GM19324 (cell line): ENCODE results near the gene PCBP2.
"Not testable (repeated sequence)": the region's sequence is repeated elsewhere in the genome, so short reads cannot be mapped to it uniquely, and the experiment has no call there.

Experiments
- ATAC-seq: cut with Tn5 transposase; IDR thresholded peaks from one replicate; pipeline ENCODE4 v1.9.1; 2021; ENCODE audit warnings: mild to moderate bottlenecking, moderate library complexity; ENCODE audit not compliant: unreplicated experiment, low FRiP score

The PCBP2 gene

GRCh38 chr12:53467880-53468279, 16.0 kb downstream of the PCBP2 start:
- no peak for ATAC-seq

GRCh38 chr12:53468282-53468681, 16.4 kb downstream of the PCBP2 start:
- ATAC-seq = no peak

DNA sequence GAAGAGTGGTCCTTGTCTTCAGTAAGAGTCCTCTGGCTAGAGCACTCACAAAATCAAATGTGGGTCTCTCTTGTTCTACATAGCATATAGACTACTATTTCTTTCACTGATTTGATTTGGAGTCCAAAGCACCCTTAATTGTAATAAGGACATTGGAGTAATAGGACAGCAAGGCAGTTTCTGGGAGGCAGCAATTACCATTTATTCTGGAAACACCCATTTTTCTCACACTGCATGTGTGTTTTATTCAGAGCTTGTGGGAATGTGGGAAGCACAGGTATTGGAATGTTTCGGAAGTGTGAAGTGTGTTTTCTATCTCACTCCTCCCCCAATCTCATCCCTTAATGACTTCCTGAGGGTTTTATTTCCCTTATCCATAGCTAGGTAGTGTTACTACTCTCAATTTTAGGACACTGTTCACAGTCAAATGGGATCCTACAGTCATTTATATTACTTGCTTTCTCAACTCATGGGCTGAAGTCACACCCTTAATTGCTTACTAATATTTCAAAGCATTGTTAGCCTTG, 20.2 kb downstream of the PCBP2 start:
- no peak for ATAC-seq

- ATAC-seq = no peak
These were observed 22.2 kb downstream of the PCBP2 start for GRCh38 chr12:53474077-53474476.

- no peak for ATAC-seq
These were observed 22.9 kb downstream of the PCBP2 start for GRCh38 chr12:53474819-53475218.

- ATAC-seq = no peak
These were observed 24.9 kb downstream of the PCBP2 start for GRCh38 chr12:53476769-53477209.

DNA sequence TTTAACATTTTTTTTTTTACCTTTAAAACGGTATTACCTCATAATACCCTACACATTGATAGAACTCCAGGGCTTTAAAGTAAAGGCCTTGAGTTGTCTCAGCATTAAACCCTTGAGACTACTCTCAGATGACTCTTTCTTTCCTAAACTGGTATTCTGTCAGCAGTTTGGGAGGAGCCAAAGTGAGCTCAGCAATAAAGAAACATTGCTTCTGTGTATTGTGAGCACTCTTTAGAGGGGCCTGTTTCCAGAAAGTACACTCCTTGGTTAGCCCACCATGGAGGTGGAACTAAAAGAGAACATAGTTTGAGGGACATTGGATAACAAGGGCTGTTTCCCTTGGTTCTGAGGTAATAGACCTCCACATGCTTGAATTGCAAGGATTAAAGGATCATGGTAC, 27.0 kb downstream of the PCBP2 start:
- ATAC-seq = no peak

- no peak for ATAC-seq
These were observed 27.4 kb downstream of the PCBP2 start for GRCh38 chr12:53479331-53479730.

DNA sequence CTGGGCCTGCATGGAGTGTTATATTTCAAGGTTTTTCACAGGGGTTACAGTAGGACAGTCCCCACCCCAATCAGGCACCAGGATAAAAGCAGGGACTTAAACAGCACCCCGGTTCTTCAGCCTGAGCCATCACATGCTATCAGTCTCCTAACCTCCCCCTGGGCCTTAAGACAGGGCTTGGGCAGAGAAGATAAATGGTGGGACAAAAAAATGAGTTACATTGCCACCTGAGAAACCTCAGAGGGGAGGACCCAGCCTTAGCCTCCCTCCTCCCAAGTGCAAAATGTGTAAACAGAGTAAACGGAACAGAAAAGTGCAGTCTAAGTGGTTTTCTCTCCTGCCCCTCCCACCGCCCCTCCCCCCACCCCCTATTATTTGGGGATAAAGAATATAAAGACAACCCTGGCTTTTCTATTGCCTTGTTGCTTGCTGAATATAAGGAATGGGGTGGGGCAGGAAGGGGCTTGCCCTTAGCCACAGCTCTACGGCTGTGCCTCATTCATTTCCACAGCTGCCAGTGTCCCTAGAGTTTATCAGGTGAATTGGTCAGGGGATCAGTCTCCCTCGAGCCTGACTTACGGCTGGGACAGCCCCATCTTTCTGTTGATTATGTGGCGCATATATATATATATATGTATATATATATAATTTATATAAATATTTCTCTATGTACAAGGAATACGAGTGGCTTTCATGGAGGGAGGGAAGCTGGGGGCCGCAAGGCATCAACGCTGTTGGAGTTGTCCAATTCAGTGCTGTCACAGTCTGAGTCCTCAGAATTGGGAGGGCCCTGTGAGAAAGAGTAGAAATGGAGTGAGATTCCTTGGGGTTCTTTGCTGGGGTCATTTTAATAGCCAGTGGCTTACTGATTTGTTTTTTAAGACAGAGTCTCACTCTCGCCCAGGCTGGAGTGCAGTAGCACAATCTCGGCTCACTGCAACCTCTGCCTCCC, 28.9 kb downstream of the PCBP2 start:
- no peak for ATAC-seq

DNA sequence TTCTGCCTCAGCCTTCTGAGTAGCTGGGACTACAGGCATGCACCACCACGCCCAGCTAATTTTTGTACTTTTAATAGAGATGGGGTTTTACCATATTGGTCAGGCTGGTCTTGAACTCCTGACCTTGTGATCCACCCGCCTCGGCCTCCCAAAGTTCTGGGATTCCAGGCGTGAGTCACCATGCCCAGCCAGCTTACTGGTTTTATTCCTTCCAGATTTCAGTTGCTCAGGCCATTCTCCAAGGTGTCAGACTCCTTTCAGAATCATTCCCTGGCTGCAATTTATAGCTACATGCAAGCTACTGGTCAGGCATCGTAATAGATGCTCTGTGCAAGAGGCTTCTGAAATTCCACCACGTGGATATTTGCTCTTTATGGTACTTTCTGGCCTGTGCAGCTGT, 29.6 kb downstream of the PCBP2 start:
- ATAC-seq = not testable (repeated sequence)

- no peak for ATAC-seq
These were observed 30.2 kb downstream of the PCBP2 start for GRCh38 chr12:53481939-53482586.

- no peak for ATAC-seq
These were observed 30.8 kb downstream of the PCBP2 start for GRCh38 chr12:53482626-53483168.

GRCh38 chr12:53483225-53483978, 31.5 kb downstream of the PCBP2 start:
- no peak for ATAC-seq

DNA sequence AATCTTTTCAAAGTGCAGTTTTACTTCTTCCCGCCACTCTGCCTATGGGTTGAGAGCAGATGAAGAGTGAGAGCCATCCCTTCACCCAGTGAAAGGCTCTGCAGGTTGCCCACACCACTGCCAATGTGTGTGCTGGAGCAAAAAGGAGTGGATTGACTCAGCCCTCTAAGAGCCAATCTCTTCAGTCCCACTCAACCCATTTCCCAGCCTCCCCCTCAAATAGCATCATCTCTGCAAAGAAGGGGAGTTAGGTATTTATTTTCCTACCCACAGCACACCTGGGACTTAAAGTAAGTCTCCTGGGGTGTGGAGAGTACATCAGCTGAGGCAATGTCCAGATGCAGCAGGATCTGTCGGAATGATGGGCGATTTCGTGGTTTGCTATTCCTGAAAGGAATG, 32.1 kb downstream of the PCBP2 start:
- no peak for ATAC-seq

DNA sequence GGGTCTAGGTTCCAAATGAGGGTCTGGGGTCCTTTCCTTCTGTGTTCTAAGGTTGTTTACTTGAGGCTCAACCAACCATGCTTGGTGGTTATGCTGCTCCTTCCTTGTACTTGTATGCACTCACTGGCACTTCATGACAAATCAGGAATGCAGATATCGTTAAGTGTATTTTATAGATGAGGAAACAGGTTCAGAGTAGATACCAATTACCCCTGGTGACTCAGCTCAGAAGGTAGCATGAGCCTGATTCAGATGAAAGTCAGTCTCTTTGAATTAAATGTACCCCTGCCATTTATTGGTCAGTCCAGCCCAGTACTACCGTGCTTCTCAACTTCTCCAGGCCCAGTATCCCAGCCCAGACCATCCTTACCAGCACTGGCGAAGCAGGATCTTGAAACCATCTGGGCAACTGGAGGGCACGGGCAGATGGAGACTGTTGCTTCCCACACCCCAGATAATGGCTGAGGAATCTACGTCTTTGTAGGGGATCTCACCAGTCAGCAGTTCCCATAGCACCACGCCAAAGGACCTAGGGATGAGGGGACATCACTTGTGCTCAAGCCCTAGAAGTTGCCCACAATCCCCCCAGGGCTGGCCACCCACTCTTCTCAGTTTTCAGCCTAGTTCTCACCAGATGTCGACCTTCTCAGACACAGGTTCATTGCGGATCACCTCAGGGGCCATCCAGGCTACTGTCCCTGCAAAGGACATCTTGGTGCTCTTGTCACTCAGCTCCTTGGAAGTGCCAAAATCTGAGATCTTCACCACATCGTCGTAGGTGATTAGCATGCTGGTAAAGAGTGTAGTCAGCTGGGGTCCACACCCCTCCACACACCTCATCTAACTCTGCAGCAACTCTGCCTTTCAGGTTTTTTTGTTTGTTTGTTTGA, 33.0 kb downstream of the PCBP2 start:
- ATAC-seq = no peak

- no peak for ATAC-seq
These were observed 34.2 kb downstream of the PCBP2 start for GRCh38 chr12:53485955-53486735.

DNA sequence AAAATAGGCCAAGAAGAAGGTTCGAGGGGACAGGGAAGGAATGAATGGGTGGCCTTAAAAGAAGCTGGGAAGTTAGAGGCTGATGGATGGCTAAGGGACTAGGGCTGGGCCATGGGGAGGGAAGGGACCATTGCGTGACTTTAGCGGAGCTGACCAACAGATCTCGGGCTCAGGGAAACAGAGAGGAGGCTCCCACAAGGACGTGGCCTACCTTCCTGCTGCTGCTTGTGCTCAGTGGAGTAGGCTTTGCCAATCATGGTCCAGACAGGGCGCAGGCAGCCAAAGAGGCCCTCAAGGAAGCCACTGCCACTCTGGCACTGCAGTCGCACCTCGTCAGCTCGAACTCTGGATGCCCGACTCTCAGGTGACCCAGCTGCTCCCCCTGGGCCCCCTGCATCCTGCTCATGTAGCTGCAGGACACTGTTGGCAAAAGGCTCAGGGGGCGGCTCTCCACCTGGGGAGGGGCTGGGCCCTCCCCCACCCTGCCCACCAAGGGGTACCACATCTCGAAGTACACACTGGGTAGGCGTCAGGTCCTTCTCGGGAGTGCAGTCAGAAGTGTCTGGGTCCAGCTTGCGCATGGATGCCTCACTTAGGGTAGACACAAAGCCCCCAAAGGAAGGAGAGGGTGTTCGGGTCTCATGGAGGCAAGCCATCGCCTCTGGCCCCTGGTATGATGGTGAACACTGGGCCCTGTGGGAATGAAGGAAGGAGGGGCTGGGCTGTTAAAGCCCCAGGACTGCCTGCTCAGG, 35.0 kb downstream of the PCBP2 start:
- ATAC-seq = no peak

- ATAC-seq = no peak
These were observed 37.5 kb downstream of the PCBP2 start for GRCh38 chr12:53489242-53489864.
